ENCODE results near the gene MAP4K4. TPM values are rescaled to one million over a fixed set of nuclear protein-coding genes. Genes with fewer than 3 reads are reported as not detected.

MAP4K4 gene
- total RNA-seq, 1 experiment from 2014 or later, result 181 TPM

- DNase-seq (ENCODE audit: low read depth), result no peak
Observed at GRCh38 chr2:101864426-101864825, 166.9 kb downstream of the MAP4K4 start.

- no peak for DNase-seq (ENCODE audit: low read depth)
Observed at GRCh38 chr2:101868525-101868924, 171.0 kb downstream of the MAP4K4 start.

- no peak for DNase-seq (ENCODE audit: low read depth)
Observed at GRCh38 chr2:101869527-101869926, 172.0 kb downstream of the MAP4K4 start.

GRCh38 chr2:101870444-101870843, 172.9 kb downstream of the MAP4K4 start:
- no peak for DNase-seq (ENCODE audit: low read depth)

DNA sequence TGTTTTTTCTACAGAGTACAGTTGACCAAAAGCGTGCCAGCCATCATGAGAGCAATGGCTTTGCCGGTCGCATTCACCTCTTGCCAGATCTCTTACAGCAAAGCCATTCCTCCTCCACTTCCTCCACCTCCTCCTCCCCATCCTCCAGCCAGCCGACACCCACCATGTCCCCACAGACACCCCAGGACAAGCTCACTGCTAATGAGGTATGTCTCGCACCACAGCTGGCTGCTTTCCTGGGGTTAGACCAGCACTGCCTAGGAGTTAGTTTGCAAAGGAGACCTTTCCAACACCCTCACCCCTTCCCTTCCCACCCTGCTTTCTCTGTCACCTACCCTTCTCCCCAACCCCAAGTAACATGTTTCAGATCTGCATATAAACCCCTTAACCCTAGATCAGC, 174.0 kb downstream of the MAP4K4 start:
- no peak for DNase-seq (ENCODE audit: low read depth)

GRCh38 chr2:101872480-101872879, 175.0 kb downstream of the MAP4K4 start:
- DNase-seq (ENCODE audit: low read depth), result no peak

- no peak for DNase-seq (ENCODE audit: low read depth)
Observed at GRCh38 chr2:101873543-101873942, 176.0 kb downstream of the MAP4K4 start.

DNA sequence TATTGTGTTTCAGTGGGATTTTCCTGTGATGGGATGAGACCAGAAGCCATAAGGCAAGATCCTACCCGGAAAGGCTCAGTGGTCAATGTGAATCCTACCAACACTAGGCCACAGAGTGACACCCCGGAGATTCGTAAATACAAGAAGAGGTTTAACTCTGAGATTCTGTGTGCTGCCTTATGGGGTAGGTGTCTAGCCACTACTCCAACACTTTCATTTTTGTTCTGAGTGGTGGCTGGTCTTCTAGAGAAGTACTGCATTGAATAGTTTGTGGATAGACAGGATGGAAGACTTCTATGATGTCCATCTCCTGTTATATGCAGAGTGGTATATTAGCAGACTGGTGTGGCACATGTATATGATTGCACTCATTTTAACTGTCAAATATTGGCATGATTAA, 176.6 kb downstream of the MAP4K4 start:
- DNase-seq (ENCODE audit: low read depth), result no peak

DNA sequence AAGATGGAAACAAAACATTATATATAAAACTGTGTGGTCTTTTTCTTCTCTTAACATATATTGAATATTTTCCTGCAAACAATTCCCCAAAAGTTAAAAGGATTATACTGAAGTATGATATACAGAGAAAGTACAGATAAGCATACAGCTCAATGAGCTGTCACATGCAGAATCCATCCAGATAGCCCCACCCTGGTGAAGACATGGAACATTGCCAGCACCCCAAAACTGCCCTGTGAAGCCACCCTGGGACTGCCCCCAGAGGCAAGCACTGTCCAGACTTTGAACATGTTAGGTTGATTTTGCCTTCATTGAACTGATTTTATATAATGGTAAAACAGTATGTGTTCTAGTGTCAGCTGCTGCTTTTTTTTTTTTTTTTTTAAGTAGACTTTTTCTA, 182.0 kb downstream of the MAP4K4 start:
- DNase-seq (ENCODE audit: low read depth), result no peak

- DNase-seq (ENCODE audit: low read depth), result no peak
Observed at GRCh38 chr2:101881131-101881530, 183.6 kb downstream of the MAP4K4 start.

DNA sequence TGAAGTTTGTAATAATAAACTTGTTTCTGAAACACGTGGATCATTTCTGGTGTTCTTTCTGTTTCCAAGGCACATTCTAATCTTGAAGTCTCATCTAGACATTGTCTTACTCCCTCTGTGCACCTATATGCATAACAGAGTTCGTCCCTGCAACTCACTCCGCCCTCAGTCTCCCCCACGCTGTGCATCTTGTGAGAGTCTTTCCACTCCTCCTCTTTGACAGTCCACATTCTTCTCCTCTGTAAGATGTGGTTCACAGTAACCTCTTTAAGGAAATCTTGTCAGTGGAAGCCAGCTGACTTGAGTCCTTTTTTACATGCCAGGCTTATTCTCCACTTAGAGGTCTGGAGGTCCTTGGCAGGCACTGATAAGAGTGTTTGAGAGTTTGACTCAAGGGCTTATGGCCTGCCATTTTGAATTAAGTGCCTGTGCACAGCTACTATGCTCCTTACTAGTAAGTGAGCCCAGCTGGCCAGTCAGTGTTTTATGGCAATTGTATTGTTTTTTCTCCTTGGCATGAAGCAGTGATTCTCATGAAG, 185.3 kb downstream of the MAP4K4 start:
- DNase-seq (ENCODE audit: low read depth), result no peak

DNA sequence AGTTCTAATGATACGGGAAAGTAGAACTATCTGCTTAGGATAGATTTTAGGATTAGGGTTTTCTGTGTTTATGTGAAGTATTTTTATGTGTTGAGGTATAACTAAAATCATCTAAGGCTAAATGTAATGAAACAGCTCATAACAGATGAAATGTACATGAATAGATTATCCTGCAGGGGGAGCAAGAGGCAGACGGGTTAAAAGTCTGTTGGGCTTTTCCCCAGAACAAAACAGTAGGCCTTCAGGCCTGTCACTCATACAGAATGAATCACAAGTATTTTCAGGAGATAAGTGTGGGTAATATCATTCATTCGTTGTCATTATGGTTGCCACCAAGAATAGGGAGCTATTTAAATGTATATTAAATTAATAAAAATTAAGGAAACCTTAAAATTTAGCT, 186.4 kb downstream of the MAP4K4 start:
- peak; percentile 39 for DNase-seq (ENCODE audit: low read depth)

DNA sequence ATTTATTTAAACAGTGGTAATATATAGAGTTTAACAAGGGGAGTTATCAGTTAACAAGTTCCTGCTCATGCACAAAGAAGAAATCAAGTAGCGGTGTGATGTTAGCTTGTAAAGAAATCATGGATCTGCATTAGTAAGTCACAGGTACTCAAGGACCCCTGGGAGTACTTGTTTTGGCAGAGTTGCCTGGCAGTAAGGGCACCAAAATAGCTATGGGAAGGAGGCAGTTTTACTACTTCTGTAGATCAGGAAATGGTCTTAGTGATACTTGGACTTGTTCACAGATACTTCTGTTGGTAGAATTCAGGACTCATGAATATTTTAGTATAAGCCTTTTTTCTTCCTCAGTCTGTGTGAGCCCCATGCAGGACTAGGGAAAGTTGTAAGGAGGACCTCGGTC, 186.9 kb downstream of the MAP4K4 start:
- no peak for DNase-seq (ENCODE audit: low read depth)

GRCh38 chr2:101887328-101887727, 189.8 kb downstream of the MAP4K4 start:
- DNase-seq (ENCODE audit: low read depth), result no peak

DNA sequence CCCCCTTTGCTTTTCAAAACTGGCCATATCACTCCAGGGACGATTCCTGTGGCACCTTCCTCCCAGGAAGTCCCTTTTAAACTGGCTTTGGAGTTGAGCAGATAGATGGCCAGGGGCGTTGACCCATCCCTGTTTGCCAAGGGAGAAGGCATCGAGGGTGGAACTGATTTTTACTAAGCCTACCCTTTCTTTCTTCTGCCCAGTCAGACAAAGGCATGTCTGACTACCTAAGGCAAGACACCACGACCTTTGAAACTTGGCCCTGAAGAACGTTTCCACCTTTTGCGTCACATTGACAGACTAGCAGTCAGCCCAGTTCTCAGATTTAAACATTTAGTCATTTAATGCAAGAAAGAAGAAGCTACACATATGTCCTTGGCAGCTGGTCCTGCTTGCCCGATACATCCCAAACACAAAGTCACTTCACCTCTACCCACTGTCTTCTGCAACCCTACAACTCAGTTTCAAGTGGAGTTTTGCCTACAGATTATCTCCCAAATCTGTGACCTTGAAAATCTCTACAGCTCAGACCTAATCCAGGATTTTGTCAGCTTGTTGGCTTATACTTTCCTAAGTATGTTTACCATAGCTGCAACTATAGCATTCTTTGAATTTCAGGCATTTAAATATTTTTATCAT, 192.1 kb downstream of the MAP4K4 start:
- DNase-seq (ENCODE audit: low read depth), result no peak

DNA sequence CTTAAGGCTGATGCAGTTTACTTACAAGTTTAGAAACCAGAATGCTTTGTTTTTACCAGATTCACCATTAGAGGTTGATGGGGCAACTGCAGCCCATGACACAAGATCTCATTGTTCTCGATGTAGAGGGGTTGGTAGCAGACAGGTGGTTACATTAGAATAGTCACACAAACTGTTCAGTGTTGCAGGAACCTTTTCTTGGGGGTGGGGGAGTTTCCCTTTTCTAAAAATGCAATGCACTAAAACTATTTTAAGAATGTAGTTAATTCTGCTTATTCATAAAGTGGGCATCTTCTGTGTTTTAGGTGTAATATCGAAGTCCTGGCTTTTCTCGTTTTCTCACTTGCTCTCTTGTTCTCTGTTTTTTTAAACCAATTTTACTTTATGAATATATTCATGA, 194.9 kb downstream of the MAP4K4 start:
- DNase-seq (ENCODE audit: low read depth), result no peak

DNA sequence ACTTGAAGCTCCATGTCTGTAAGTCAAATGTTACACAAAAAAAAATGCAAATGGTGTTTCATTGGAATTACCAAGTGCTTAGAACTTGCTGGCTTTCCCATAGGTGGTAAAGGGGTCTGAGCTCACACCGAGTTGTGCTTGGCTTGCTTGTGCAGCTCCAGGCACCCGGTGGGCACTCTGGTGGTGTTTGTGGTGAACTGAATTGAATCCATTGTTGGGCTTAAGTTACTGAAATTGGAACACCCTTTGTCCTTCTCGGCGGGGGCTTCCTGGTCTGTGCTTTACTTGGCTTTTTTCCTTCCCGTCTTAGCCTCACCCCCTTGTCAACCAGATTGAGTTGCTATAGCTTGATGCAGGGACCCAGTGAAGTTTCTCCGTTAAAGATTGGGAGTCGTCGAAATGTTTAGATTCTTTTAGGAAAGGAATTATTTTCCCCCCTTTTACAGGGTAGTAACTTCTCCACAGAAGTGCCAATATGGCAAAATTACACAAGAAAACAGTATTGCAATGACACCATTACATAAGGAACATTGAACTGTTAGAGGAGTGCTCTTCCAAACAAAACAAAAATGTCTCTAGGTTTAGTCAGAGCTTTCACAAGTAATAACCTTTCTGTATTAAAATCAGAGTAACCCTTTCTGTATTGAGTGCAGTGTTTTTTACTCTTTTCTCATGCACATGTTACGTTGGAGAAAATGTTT, 196.3 kb downstream of the MAP4K4 start:
- DNase-seq (ENCODE audit: low read depth), result no peak

DNA sequence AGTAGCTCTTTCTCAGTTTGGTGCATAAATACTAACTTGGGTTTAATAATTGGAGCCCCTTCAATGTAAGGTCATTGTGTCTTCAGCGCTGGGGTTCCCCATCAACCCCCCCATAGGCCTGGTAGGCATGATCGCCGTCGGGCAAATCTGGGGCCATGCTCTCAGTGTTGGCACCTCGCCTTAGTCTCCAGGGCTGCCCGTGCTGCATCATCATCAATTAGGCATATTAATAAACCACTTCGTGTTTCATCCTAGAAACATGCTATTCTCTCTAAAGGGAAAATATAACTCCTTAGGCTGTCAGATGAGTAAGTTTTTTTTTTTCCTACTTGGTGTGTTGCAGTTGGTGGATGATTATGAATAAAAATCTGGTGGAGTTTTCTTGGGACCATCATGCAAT, 197.5 kb downstream of the MAP4K4 start:
- no peak for DNase-seq (ENCODE audit: low read depth)

DNA sequence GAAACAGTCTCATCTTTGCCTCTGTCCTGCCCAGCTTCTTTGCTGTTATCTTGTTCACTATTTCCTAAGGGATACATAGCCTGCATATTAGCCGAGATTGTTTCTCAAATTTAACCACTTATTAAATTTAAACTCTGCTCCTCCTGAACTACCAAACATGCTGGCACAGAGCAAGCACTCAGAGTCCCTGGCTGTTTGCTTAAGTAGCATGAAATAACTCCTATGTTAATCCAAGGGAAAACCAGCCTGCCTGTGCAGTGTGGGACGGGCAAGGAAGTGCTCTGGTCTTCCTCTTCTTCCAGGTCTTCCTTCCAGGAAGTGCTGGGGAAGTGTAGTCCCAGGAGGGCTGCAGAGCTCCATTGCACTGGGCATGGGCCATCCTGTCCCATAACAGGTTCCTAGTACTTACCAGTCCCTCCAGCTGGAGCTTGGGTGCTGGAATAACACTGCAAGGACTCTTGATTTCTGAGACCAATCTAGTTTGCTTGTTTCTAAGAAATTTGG, 198.4 kb downstream of the MAP4K4 start:
- DNase-seq (ENCODE audit: low read depth), result no peak

DNA sequence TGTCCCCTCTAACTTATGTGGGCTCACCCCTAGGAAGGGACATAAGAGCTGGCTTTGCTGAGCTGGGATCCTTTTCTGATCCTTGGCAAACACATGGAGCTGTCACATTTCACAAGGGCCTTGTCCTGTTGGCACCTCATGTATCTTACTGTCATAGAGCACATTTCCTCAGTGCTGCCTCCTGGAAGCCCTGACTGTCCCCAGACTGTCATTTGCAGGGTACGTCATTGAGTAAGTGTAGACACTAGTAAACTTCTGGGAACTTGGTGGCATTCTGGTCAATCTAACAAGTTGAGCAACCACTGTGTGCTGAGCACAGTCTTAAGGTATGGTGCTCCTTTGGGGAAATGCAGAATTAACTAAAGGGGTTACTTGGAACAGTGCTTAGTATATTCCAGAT, 199.8 kb downstream of the MAP4K4 start:
- DNase-seq (ENCODE audit: low read depth), result no peak

- DNase-seq (ENCODE audit: low read depth), result no peak
Observed at GRCh38 chr2:101899265-101899664, 201.8 kb downstream of the MAP4K4 start.

DNA sequence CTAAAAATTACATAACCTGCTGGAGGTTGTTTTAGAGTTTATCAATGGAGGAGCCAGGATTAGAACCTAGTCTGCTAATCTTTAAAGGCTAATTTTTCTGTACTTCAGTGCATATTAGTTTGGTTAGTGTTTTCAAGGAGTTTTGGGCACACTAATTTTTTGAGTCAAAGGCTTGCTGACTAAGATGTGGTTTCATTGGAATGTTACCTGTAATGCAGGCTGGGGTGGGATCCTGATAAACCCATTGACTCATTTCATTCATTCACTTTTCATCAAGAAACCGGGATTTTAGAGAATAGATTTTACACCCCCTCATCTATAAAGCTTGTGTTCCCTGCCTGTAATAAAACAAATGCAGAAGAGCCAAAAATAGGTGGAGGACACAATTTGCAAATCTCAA, 202.4 kb downstream of the MAP4K4 start:
- DNase-seq (ENCODE audit: low read depth), result peak; percentile 32

DNA sequence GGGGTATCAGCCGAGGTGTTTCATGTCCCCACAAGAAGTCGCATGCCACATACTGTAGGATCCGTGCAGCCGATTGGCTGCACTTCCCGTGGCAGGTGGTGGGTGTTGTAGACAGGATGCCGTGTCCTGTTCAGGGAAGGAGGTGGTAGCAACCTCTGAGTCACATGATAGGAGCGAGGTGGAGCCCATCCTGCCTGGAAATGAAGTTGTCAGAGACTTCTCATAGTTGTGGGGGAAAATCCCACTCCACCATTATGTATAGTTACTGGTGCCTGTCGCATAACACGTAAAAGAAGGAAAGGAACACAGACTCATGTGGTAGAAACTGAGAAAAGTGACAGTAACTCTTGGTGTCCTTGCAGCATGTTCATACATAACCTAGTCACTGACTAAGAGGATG, 202.9 kb downstream of the MAP4K4 start:
- no peak for DNase-seq (ENCODE audit: low read depth)
